Frontal cortex (tissue), 4 donors: ENCODE data around the gene SLC25A13. TPM values are rescaled to one million over a fixed set of nuclear protein-coding genes. Genes with fewer than 3 reads are reported as not detected.

Source experiments
- DNase-seq, 2 donors: peaks; one replicate each; pipeline ENCODE4 v3.0.0; 2012; ENCODE audit warnings: low spot score in 2 of 2
- FAIRE-seq: peaks from 2 replicates; lab custom pipeline; 2012; peaks lifted over from hg19 to GRCh38; lab: Jason Lieb, UNC
- small RNA-seq: library from RNA; depleted of rRNA; stranded (forward); fragments of <200 nt; gene quantifications from one replicate; pipeline ENCODE3, GENCODE V24; 2014
- total RNA-seq: library from RNA; depleted of rRNA; stranded (reverse); fragments of >200 nt; gene quantifications from one replicate; pipeline ENCODE4 v1.2.3, GENCODE V29; 2014
- donor health status: control.
- donor health status: control.
- donor health status: control.

The SLC25A13 gene
- total RNA-seq, 1 donor from 2014 or later = 11.4 TPM

DNA sequence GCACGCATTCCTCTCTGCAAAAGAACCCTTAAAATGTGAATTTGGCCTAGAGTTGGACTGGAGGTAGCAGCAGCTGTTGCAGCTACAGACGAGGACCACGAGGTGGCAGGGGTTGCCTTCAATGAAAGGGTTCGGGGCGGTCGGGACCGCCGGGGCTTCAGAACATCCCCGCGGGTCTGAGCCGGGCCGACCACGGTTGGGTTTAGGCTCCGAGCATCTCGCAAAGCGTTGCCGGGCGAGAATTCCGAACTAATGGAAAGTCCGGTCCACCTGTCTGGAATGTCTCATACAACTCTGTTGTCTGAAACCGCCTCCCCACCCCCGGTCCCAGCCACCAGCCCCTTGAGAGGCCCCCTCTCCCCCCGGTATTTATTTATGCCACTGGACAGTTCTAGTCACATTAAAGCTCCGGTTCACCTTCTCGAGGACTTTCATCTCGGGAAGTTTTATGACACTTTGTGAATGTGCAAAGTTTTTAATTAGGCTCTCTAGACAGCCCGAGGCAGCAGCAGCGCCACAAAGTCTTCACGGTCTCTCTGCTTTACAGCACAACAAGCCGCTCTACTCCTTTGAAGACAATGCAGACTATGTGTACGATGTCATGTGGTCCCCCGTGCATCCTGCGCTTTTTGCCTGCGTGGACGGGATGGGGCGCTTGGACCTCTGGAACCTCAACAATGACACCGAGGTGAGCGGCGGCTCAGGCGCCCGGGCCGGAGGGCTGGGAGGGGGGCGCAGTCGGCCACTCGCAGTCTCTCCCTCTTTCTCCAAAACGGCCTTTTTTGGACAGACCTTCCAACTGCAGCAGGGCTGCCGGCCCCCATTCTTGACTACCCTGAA lies 246.2 kb downstream of the SLC25A13 start:
- FAIRE-seq = no peak

DNA sequence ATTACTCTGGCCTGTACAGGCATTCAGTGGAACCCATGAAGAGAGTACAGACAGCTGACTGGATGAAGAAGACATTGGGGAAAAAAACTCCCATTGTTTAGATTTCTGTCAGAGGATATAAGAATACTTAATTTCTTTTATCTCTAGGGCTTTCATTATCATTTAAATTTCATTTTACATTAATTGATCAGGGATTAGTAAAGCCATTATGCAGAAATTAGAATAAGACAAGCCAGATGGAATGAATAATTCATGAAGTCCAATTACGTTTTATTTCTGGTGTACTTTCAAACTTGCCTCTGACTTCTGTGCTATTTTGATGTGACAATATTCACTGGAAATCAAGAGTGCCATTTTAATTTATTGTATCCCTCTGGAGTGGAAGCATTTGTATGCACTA lies 247.0 kb downstream of the SLC25A13 start:
- no peak for DNase-seq
- FAIRE-seq = no peak

More for the DNA sequence above, 246.2 kb downstream of the SLC25A13 start:
- peak; percentile 59 to 76 for DNase-seq

Small RNA genes lying within 50 kb of the gene (small RNA-seq; reads per million reads assigned to genes)
- not detected for gene AC084368.1
- gene MIR591 = not detected
- not detected for gene RNU6-364P
- not detected for gene RNU6-532P
